Measurements from ENCODE around the gene DEFB114.
A peak's percentile ranks its signal among the peaks of the same experiment; 100 is the strongest.

Gene DEFB114

DNA sequence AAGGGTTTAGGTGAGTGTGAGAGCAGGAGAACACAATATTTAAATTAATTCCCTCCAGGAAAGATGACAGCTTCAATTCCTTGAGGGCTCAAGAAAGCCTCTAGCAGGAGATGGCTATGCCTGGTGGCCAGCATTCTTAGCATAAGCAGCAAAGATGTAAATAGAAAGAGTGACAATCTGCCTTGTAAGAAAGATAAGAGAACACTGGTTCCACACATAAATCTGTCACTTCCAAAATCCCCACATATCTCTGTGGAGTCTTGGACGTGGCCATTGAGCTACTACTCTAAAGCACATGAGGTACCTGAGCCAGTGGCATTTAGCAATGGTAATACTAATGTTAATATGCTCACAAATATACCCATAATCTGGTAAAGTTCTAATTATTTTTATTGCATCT lies 29.2 kb downstream of the DEFB114 start:
- DNase-seq, result no peak

DNA sequence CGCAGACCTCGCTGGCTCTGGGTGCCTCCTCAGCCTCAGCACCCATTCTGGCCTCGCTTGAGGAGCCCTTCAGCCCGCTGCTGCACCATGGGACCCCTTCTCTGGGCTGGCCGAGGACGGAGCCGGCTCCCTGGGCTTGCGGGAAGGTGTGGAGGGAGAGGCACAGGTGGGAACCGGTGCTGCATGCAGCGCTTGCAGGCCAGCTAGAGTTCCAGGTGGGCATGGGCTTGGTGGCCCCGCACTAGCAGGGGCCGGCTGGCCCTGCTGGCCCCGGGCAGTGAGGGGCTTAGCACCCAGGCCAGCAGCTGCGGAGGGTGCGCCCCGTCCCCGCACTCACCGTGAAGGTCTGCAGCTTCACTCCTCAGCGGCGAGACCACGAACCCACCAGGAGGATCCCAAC lies 30.4 kb downstream of the DEFB114 start:
- no peak for DNase-seq

DNA sequence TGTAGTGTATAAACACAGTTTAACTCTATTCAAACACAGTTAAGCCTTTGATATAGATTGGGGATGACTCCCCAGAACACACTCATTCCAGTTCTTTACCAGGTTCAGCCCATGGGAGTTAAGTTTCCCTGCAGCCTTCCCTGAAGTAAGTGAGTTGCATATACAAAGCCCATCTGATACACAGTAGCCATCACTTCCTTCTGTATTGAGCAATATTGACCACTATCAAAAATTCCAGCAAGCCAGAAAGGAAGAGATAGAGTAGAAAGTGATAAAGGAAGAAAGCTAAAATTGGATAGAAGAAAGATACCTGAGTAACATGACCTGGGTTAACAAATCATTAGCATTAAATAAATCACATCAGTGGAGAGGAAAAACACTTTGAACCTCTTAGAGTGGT lies 34.6 kb downstream of the DEFB114 start:
- no peak for DNase-seq

DNA sequence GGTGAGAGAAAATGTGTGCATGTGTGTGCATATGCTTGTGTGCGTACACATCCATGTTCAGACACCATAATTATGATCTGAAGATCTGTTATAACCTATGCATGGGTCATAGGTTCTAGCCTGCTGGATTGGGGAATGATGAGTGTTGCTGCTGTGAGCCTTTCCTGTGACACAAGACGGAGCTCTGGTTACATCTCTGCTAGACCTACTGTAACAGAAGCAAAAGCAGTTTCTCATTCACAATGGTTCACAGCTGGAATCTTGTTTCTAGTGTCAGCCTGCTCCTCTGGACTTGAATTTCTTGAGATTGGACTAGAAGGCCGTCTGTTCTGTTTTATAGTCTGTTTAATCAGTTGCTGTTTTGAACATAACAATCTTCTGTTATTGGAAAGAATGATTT lies 40.1 kb downstream of the DEFB114 start:
- DNase-seq, result no peak

DNA sequence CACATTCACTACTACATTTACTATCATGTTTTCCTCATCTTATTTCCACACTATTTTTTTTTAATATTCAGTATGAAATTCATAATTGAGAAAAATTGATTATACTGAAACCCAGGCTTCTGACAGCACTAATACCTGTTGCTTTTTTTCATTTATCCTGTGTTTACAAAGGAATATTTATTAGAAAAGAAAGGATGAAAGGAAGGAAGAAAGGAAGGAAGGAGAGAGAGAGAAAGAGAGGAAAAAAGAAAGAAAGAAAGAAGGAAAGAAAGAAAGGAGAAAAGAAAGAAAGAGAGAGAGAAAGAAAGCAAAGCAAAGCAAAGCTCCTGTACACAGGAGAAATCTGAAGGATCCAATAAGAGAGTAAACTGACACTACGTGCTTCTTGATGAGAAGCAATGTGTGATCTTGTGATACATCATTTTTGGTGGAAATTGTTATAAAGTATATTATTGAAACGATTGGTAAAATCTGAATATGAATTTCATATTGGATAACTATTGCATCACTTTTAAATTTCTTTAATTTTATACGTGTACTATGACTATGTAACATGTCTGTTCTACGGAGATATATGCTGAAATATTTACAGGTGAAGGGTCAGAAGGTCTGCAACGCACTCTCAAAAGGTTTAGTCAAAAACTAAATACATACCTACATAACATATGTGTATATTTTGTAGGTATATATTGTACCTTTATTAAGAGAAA lies 43.9 kb downstream of the DEFB114 start:
- no peak for DNase-seq

DNA sequence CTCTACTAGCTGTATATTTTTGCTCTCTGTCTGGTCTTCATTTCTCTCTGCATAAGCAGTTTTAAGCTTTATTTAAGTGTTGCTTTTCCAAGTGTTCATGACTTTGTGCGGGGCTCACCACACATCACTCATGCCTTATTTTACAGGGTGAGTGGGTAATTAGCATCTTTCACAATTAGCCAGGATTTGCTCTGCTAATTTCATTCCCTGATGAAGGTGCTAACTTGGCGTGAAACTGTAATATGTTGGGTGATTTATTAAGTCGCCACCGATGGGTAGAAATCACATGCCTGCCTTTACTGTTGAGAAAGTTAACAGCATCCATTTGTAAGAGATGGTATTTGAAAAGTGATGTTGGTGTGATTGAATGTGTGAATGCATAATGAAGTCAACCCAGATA lies 44.7 kb downstream of the DEFB114 start:
- no peak for DNase-seq

DNA sequence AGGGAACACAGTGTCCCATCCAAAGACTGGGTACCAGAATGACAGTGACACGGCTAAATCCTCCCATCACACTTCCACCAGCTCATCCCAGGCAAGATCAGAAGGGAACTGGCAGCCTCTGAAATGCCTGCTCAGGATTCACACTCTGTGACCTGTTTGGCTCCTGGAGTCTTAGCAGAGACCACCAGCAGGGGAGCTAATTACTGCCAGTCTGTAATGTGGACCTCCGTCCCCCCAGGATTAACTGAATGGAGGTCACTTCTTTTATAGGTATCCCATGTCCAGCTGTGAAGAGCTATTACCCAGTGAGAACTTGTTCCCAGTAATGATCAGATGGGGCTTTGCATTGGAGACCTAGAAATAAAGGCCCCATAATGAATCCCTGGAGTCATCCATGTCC lies 45.2 kb downstream of the DEFB114 start:
- no peak for DNase-seq

DNA sequence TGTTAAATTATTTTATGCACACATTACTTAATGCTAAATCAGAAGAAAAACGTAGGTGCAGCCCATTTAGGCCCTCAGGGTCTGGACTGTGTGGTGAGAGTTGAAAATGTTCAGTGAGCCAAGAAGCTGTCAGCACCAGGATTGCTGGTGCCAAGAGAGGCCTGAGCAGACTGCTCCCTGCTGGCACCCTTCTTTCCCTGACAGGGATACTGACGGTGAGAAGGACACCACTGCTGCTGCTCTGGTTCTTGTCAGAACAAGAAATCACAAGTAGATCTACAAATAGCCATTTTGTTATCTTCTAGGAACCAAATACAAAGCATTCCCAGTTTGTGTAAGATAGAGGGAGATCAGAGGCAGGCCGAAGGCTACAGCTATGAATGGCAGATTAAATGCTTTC lies 48.9 kb downstream of the DEFB114 start:
- peak; percentile 22 for DNase-seq

DNA sequence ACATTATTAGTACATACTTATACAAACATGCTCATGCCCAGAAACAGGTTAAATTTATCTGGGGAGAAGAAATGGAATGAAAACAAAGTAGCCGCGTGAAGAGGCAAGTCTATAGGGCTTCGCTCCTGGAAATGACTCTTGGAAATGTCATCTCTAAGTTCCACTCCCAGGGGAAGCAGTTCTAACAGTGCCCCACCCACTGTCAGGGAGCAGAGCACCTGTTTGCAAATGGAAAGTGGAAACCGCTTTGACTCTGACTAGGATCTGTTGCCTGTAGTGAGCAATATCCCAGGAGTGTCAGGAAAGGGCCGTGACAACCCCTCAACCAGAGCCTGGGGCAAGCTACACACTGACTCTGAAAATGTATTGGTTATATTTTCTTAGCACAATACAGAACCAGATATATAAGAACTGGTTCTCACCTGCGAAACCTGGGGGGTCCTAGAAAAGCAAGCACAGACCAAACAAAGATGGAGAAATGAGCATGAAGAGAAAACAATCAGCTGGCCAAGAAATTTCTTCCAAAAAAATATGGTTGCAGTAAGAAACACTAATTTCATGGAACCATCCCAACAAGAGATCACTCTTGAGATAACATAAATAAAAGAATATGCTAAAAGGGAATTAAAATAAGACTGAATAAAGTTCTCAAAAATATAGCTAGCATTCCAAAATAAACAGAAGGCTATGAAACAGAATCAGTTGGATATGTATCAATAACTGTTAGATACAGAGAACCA lies 50.2 kb downstream of the DEFB114 start:
- peak; percentile 92 for DNase-seq

DNA sequence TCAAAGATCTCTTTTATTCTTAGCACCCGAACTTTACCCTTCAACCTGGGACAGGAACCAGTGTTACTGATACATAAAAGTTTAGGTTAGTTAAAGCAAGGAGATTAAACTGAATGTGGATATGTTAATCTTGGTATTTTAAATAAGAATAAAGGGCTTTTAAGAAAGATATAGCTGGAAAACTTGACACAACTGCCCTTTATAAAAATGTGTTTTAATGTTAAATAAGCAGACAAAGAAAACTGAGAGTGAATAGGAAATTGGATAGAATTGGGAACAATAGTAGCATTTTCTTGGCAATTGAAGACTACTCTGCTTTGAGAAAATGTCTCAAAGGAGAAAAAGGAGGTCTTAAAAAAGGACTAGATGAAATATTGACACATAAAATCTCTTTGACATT lies 51.8 kb downstream of the DEFB114 start:
- DNase-seq, result no peak

DNA sequence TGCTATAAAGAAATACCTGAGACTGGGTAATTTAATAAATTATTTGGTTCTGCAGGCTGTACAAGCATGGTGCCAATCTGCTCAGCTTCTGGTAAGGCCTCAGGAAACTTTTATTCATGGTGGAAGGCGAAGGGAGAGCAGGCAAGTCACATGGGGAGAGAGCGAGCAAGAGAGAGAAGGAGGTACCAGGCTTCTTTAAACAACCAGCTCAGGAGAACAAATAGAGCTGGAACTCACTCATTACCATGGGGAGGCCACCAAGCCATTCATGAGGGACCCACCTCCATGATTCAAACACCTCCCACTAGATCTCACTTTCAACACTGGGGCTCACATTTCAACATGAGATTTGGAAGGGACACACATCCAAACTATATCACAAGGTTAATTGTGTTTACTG lies 52.7 kb downstream of the DEFB114 start:
- DNase-seq, result no peak
